GM18517 (cell line): ENCODE data around the gene PTPN5.
A peak's percentile ranks its signal among the peaks of the same experiment; 100 is the strongest.

Experiments
- ATAC-seq: cut with Tn5 transposase; IDR thresholded peaks from one replicate; pipeline ENCODE4 v1.9.1; 2021; ENCODE audit warnings: mild to moderate bottlenecking, moderate library complexity; ENCODE audit not compliant: unreplicated experiment

PTPN5 gene

DNA sequence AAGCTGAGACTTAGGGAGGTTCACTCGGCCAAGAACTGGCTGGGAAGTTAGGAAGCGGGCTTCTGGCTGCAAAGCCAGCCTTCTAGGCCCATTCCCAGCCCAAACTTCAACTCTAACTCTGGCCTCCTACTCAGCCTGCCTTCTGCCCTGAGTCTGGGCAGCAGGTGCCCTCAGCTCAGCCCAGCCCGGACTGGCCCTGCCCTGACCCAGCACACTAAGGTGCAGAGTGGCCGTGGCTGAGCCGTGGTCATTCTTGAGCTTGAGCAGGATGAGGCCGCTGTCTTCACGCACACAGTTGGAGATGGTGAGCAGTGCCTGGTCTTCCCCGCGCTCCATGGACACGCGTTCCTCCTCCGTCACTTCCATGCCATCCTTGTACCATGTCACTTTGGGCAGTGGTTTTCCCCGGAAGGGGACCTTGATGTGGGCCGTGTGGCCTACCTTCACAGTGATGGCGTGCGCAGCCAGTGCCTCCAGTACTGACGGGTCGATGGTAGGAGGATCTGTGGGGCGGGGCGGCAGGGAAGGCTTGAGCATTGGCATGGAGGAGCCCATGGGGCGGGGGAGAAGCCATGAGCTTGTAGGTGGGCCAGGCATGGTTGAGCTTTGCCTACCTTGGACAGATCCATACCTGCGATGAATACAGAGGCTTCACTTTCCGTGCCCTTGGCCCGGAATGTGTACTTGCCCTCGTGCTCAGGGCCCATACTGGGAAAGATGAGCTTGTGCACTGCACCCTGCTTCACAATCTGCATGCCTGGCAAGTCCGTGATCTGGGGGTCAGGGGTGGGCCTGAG lies 77.8 kb downstream of the PTPN5 start:
- no peak for ATAC-seq

DNA sequence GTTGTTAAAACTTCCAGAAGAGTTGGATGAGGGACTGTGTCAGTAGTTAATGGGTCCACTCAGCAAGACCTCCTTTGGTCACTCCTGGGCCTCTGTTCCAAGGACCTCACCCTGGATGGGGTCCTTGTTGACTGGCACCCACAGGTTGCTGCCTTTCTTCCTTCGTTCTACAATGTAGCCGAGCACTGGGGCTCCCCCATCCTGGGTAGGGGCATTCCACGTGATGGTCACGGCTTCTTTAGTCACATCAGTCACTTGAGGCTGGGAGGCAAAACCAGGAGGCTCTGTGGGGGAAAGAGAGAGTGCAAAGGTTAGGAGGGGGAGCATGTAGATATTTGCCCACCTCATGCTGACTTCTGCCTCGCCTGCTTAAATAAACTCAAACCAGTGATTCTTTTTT lies 81.1 kb downstream of the PTPN5 start:
- no peak for ATAC-seq

DNA sequence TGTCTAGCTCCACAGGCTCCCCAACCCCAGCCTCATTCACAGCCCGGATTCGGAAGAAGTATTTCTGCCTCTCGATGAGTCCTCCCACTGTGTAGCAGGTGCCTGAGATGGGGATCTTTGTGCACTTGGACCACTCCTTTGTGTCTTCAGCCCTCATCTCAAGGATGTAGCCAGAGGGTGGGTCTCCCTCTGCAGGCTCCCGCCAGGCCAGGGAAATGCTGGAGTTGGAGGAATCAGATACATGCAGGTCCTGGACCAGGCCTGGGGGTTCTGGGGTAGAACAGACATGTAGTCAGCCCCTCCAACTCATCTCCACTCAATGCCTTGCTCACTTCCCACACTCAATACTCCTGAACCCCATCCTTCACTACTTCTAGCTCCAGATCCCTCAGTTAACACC lies 82.2 kb downstream of the PTPN5 start:
- ATAC-seq = no peak

DNA sequence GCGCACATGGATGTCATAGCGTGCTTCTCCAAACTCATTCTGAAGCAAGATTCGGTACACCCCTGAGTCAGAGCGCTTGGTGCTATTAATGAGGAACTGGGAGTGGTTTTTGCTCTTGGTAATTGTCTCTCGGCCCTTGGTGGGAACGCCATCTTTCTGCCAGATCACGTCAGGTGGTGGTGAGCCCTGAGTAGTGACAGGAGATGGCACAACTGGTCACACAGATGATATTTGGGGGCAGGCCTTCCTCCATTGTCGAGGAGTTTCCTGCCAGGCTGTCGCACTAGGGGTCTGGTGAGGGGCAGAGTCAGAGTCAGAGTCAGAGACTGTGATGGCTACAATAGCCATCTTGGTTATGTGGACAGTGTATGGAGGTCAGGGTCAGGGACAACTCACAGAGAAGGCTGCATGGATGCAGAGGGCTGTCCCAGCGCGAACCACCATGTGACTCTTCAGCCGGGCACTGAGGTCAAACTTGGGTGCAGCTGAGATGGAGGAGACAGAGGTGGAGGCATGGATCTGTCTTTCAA lies 83.7 kb downstream of the PTPN5 start:
- no peak for ATAC-seq

DNA sequence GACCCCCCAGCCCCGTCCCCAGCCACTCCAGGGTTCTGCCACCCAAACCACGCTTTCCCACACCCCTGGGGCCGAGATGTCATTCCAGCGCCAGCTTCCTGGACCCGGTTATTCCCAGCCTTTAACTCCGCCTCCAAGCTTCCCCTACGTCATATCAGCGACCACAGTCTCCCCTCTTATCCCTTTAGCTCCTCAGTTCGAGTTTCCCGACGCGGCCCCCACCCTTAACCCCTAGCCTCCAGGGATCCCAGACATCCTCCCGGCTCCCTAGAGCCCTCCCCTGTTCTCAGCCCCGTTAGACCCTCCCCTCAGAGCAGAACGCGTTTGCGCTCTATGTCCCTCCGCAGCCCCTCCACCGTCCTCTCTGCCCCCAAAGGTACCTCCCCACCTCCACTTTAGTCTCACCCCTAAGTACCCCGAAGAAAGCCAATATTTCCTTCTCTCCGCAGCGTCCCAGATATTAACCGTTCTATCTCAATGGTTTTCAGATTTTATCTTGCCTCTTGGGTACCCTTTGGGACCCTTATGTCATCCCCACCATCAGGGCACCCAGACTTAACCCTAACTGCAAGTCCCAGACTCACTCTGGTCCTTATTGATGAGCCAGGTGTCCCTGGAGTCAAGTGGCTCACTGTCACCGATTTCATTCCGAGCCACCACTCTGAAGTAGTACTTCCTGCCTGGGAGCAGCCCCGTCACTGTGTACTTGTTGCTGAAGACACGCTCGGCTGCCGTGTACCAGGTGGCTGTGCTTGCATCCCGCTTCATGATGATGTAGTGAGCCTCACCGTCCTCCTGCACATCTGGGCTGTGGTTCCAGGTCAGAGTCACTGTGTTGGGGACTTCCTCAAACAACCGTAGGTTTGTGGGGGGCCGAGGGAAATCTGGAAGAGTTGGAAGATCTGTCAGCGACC lies 85.0 kb downstream of the PTPN5 start:
- ATAC-seq = no peak

DNA sequence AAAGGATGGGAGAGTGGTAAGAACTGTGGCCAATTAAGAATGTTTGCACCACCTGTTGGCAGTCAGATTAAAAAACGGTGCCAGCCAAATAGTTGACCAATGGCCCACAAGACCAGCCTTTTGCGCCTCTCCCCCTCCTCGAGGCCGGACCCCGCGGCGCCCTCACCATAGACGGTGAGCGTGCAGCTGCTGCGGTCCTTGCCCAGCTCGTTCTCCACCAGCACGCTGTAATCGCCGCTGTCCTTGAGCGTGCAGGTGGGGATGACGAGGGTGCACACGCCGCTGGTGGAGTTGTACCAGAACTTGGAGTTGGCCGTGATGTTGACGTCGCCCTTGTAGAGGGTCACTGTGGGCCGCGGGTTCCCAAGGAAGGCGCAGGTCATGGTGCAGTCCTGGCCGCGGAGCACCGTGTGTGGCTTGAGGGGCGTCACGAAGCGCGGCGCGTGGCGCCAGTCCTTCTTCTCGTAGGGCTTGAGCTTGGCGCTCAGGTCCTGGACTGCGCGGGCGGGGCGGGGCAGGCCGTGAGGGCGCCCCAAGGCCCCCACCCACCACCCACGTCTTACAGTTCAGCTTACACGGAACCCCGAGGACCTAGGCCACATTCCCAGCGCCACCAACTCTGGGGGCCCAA lies 85.8 kb downstream of the PTPN5 start:
- no peak for ATAC-seq

DNA sequence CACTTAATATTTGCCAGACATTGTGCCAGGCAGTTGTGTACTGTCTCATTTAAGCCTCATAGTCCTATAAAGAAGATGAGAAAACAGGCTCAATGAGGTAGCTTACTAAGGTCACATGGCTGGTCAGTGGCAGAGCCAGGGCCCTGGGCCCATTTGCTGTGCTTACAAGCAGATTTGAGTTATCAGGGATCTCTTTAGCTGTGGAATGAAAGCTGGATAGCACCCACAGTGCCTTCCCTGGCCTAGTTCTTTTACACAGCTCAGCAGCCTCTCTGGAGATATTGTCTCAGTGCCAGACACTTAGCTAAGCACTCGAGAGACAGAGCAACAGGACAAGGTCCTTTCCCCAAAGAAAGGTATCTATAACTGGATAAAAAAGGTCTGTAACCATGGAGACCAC lies 86.9 kb downstream of the PTPN5 start:
- no peak for ATAC-seq

DNA sequence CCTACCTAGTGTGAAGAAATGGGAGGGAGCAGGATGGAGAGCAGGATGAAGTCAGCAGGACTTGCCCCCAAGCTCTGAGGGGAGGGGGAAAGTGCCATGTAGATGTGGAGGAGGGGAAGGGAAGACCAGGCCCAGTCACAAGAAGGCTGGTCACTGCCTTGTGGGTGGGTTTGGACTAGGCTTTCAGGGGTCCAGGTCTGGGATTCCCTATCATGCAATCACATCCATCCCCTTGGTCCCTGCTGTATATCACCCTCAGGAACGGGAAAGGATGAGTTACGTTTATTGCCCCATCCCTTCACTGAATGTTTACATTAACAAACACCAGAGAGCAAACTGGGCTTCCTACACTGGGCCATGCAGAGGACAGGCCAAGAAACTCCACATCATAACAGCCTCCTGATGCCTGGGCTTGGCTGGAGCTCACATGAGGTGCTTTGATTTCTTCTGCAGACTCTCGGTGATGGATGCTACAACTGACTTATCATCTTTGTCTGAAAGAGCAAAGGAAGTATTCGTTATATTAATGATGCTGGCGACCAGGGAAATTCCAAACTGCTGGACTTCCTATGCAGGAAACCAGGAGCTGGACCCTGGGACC lies 87.5 kb downstream of the PTPN5 start:
- no peak for ATAC-seq

DNA sequence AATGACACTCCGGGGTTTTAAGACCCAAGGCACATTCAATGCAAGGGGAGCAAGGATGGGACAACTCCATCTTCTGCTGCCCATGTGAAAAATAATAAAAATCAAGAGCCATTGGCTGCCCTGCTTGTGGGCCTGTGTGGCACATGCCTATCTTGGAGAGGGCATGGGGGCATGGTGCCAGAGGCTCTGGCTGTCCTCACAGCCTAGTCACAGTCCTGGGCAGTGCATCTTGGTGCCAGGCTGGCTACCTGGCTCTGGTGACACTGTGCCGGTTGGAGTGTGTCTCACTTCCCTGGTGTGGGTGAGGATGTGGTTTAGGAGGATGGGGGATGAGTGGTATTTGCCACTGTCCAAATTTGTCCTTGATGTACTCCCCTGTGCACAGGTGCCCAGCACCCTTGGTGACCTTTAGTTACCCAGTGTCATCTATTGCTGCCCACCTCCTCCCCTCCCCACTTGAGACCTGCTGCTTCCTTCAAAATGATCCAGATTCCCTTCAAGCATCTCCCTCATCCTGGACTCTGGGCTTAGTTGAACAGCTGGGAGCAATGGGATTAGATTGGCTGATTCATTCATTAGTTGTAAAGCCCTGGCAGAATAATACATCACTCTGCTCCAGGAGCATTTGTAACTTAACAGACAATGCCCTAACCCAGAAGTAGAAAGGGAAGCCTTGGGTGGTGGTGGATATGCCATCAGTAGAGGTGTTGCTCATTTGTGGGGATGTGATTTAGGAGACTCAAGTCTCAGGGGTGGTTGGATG lies 88.4 kb downstream of the PTPN5 start:
- ATAC-seq = no peak

DNA sequence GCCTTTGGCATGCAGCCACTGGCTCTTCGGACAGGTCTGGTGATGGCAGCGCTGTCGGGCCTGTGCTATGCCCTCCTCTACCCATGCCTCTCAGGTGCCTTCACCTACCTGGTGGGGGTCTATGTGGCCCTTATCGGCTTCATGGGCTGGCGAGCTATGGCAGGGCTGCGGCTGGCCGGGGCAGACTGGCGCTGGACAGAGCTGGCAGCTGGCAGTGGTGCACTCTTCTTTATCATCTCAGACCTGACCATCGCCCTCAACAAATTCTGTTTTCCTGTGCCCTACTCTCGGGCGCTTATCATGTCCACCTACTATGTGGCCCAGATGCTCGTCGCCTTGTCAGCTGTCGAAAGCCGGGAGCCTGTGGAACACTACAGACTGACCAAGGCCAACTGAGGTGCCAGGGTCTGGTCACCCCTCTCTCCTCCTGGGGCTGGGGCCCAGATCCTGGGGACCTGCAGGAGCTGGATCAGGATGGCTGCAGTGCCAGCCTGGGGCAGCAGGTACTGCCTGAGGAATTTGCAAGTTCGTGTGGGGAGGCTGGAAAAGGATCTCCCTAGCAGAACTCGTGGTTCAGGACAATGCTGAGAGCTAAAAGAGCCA lies 89.9 kb downstream of the PTPN5 start:
- no peak for ATAC-seq

DNA sequence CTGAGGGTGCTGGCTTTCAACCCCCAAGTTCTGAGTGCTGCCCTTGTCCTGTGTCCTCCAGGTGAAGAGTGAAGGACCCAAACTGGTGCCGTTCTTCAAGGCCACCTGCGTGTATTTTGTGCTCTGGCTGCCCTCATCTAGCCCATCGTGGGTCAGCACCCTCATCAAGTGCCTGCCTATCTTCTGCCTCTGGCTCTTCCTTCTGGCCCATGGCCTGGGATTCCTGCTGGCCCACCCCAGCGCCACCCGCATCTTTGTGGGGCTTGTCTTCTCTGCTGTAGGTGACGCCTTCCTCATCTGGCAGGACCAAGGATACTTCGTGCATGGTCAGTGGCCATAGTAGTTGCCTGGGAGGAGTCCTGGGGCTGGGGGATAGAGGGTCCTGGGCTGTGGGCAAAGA lies 90.7 kb downstream of the PTPN5 start:
- no peak for ATAC-seq

DNA sequence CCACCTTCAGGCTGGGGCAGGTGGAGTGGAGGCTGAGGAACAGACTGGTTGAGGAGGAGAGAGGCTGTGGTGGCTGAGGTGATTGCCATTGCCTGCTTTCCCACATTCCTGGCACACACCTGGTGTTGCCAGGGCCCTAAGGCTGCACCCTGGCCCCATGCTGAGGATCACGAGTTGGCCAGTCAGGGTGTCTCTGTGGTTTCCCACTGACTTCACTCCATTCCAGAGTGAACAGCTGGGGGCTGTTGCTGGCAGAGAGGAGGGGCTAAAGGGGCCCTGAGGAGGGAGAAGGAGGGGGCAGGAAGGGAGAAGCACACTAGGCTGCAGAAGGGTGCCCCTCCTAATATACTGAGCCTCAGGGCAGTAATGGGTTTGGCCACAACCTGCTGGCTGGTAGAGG lies 91.2 kb downstream of the PTPN5 start:
- no peak for ATAC-seq

DNA sequence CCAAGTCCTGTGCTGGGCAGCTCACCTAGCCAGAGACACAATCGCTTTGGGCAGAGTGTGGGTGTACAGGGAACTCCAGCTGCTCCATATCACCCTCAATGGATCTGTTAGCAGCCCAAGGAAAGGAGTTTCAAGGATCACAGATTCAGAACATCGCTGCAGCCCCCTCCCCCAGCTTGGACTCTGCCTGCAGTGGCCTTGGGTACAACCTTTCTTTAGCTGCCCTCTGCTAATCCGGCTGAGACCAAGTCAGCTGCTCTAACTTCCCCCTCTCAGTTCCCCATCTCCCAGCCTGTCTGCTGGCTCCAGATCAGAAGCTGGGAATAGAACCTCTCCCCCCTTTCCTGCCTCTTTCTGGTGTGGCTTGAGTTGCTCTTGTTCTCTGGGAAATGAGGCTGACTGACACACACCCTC lies 91.7 kb downstream of the PTPN5 start:
- ATAC-seq = no peak

DNA sequence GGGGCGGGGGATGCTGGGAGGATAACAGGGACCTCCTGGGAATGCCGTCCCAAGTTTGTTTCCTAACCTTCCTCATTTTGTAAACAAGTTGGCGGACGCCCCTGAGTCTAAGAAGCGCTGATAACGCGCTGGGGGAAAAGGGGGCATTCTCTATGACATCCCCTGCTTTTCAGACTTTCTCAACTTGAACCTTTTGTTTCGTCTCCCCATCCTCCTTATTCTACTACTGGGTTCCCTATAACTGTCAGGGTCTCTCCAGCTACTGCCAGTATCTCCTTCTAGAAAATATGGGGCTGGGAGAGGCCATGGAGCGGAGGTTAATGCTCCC lies 92.4 kb downstream of the PTPN5 start:
- ATAC-seq = no peak

DNA sequence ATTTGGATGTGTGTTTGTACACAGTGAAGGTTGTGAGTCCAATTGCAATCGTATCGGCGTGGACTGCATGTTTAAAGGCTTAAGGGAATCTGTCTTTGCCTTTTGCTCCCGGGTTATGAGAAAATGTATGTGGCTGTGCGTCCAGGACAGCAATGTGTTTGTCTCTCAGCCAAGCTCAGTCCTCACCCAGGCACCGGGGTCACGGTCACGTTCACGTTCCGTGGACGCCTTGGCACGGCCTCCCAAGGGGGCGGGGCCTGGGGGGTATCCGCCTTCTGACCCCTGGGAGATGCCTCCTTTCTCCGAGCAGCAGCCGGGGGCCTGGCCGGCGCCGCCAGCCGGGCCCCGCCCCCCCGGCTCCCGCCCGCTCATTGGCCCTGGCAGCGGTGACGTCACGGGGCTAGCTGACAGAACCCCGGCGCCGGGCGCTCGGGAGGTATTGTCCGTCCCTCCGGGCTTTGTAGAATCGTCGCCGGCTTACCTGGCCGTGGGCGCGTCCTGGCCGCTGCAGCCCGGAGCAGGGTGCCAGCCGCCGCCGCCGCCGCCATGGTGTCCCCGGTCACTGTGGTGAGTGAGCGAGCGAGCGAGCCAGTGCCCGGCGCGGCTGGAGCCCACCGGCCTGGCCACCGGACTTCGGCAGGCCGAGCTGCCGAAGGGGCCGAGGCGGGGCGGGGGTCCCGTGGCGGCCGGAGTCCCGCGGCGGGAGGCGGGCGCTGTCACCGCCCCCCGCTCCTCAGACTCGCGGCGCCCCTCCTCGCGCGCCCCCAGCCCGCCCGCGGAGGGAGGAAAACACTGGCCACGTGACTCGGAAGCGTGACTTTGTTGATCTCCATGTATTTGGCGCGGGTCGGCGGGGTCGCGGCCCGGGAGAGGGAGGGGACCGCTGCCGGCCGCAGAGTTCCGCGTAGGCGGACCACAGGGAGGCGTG lies 93.0 kb downstream of the PTPN5 start, which contains the start of gene TMEM86A:
Gene TMEM86A, plus strand, starts transcription at position 439 of the 928 bp plus-strand sequence. Its CDS starts 108 bp downstream, at position 547.
- ATAC-seq = peak; percentile 87

DNA sequence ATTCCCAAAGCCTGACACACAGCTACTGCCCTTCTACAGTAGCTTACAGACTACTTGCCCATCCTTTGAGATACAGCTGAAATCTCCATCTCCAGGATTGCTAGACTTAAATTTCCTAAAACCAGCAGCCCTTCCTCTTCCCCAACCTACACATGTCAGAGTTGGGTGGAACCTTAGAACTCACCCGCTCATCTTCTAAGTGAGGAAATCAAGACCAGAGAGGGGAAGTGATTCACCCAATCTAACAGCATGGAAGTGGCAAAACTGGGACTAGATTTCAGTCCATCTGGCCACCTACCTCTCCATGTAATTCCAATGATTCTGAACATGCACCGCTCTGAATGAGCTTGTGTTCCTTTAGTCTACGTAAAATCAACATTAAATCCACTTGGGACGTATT lies 94.0 kb downstream of the PTPN5 start:
- no peak for ATAC-seq

DNA sequence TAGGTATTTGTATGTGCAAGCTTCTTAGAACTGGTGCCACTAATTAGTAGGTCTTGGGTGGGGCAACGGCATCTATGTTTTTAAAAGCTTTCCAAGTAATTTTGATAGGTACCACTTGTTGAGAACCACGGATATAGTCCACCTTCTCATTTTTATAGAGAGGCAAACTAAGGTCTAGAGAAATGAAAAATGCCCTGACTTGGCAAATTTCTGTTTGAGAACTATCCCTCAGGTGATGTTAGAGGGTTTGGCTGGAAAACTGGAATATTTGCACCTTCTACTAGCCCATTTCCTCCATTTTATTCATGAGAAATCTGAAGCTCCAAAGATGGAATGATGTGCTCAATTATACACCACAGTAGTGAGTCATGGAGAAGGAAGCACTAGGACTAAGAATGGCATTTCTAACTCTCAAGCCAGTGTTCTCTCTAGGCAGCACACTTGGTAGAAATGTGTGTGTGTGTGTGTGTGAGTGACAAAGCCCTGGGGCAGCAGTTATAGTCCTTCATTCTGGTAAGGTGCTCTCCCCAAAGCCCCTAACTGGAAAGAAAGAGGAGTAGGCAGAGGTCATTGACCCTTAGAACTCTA lies 94.9 kb downstream of the PTPN5 start:
- ATAC-seq = no peak
